ENCODE data around the gene DKKL1. TPM values are rescaled to one million over a fixed set of nuclear protein-coding genes. Genes with fewer than 3 reads are reported as not detected.

Gene DKKL1
- total and polyA plus RNA-seq, 2 of the 4 experiments (the other 2 are of a cell fraction): 0.67 TPM; not detected in 1

- Histone ChIP-seq H3K4me3 (ENCODE audit: insufficient read depth, low read depth, low read length) (no peak overlapping the region), H4K8ac (ENCODE audit: low read depth in 2 of 2, low read length in 2 of 2) (no peak overlapping the region), H2BK5ac (ENCODE audit: low read depth, low read length, poor library complexity, severe bottlenecking) (no peak overlapping the region), H3K23ac (ENCODE audit: low read depth, low read length) (no peak overlapping the region), H2AK9ac (replicated peaks; ENCODE audit: low read depth, low read length, poor library complexity) (peak overlapping the region; percentile 55), H4K20me1 (ENCODE audit: insufficient read depth, low read length) (peaks cover 5% of the 10 kb centered on the region; the same call in 1 of the 2 replicates), H3K4ac (ENCODE audit: low read depth, low read length) (no peak overlapping the region), H2BK120ac (ENCODE audit: low read depth, low read length) (no peak overlapping the region), H3K18ac (ENCODE audit: low read depth, low read length) (no peak overlapping the region), H3K9me1 (ENCODE audit: insufficient read depth, low read length) (peaks cover 5% of the 10 kb centered on the region; the same call in 1 of the 2 replicates), H2AK5ac (ENCODE audit: low read depth, low read length) (no peak overlapping the region), H3K4me2 (ENCODE audit: low read depth, low read length) (no peak overlapping the region), H3K14ac (replicated peaks; ENCODE audit: low read depth, low read length) (no peak overlapping the region), H3K36me3 (ENCODE audit: control insufficient read depth, insufficient read depth, low read length) (peaks cover 20% of the 10 kb centered on the region), H4K5ac (ENCODE audit: low read depth, low read length) (no peak overlapping the region), H2BK20ac (ENCODE audit: low read depth, low read length) (no peak overlapping the region), H2BK15ac (ENCODE audit: low read depth, low read length) (no peak overlapping the region), H3K79me1 (ENCODE audit: low read depth in 1 of 2, low read length in 2 of 2) (peaks cover 0 to 2% of the 10 kb centered on the region in 2 experiments; a peak in 1 of 4 replicates), H3K9ac (ENCODE audit: low read depth, low read length) (no peak overlapping the region), H3K27ac (ENCODE audit: insufficient read depth, low read length) (no peak overlapping the region), H3K4me1 (ENCODE audit: control insufficient read depth, insufficient read depth, low read length) (no peaks in the 10 kb centered on the region), H3K9me3 (ENCODE audit: control insufficient read depth, insufficient read depth, low read length) (no peaks in the 10 kb centered on the region), H2AFZ (replicated peaks; ENCODE audit: low read length, poor library complexity) (no peak overlapping the region), H3K27me3 (ENCODE audit: control insufficient read depth, insufficient read depth, low read length) (no peaks in the 10 kb centered on the region), H4K91ac (ENCODE audit: insufficient read depth, low read depth, low read length) (no peak overlapping the region), H3K56ac (ENCODE audit: extremely low read depth, insufficient read depth, low read length) (no peak overlapping the region)
- WGBS, 2 experiments (ENCODE audit: extremely low coverage in 2 of 2, insufficient read length in 1 of 2): 80% methylated on average over 1 of the region's 10 CpGs; no CpG with 5 or more reads in 1 of the 2 experiments
- dilution Hi-C loops (cut with HindIII; ENCODE audit: low sequenced_read_pairs, unreplicated experiment) (no loop called here), intact Hi-C loops (cut with micrococcal nuclease) (no loop called here), in situ Hi-C loops (cut with MboI; ENCODE audit: low sequenced_read_pairs) (no loop called here)
- DNase-seq (no peak), ATAC-seq (ENCODE audit: low read depth) (no peak)
- no peak for TF ChIP-seq RCOR1 (IDR thresholded peaks at IDR 0.05; ENCODE audit: insufficient replicate concordance, low read length)
- no peak for TF ChIP-seq SMC3 (IDR thresholded peaks at IDR 0.05; ENCODE audit: low read depth, low read length)
- TF ChIP-seq CTCF (conservative IDR thresholded peaks at IDR 0.05; ENCODE audit: low read depth, low read length): no peak
- no peak for TF ChIP-seq MXI1 (IDR thresholded peaks at IDR 0.05; ENCODE audit: borderline replicate concordance, low read depth, low read length)
- no peak for TF ChIP-seq NFE2L2 (IDR thresholded peaks at IDR 0.05; ENCODE audit: low read depth, low read length)
- TF ChIP-seq RAD21 (IDR thresholded peaks at IDR 0.05; ENCODE audit: low read length): no peak
- TF ChIP-seq ELK1 (IDR thresholded peaks at IDR 0.05; ENCODE audit: borderline replicate concordance, low read depth, low read length): no peak
- TF ChIP-seq RFX5 (IDR thresholded peaks at IDR 0.05; ENCODE audit: low read depth, low read length): no peak
- BruUV-seq (replicated peaks): no TSS peak
- CTCF ChIA-PET: no interaction called here
- POLR2A ChIA-PET (ENCODE audit: unreplicated experiment): no interaction called here
Measured at GRCh38 chr19:49336482-49337266, 27.0 kb upstream of the DKKL1 start.
